Activated T-helper 1 cell treated with anti-CD3 and anti-CD28 coated beads, Interleukin-12 subunit alpha, Interleukin-12 subunit beta, Interleukin-2, Interleukin-4 antibody, amounts not matched to agents 30 ng/mL and 10 ng/mL and 1 ng/mL, durations not matched to agents 14 hours and 24 hours and 36 hours (primary cell): ENCODE results near the gene ACOT8. TPM values are rescaled to one million over a fixed set of nuclear protein-coding genes. Genes with fewer than 3 reads are reported as not detected.
"Not testable (repeated sequence)": the region's sequence is repeated elsewhere in the genome, so short reads cannot be mapped to it uniquely, and the experiment has no call there.

Source experiments
- DNase-seq: peaks from one replicate; pipeline ENCODE4 v3.0.0; 2021; ENCODE audit warnings: low spot score
- H3K27ac Mint-ChIP-seq: one replicate; pipeline ENCODE4 v1.8.0; 2021; ENCODE audit warnings: mild to moderate bottlenecking, mixed read lengths
- H3K27me3 Mint-ChIP-seq: one replicate; pipeline ENCODE4 v1.8.0; 2022; ENCODE audit warnings: mild to moderate bottlenecking, moderate library complexity, mixed read lengths; ENCODE audit not compliant: insufficient read depth
- H3K36me3 Mint-ChIP-seq: one replicate; pipeline ENCODE4 v1.8.0; 2021; ENCODE audit warnings: low read depth, mixed read lengths
- H3K4me1 Mint-ChIP-seq: one replicate; pipeline ENCODE4 v1.8.0; 2021; ENCODE audit warnings: low read depth, mixed read lengths
- H3K4me3 Mint-ChIP-seq: one replicate; pipeline ENCODE4 v1.8.0; 2021; ENCODE audit warnings: mild to moderate bottlenecking, moderate library complexity, mixed read lengths
- H3K9me3 Mint-ChIP-seq: one replicate; pipeline ENCODE4 v1.8.0; 2021; ENCODE audit warnings: mixed read lengths
- intact Hi-C: fragments of 100-400 bp; cut with micrococcal nuclease; formaldehyde crosslinking; loops from one replicate; pipeline ENCODE4 v1.15.1; 2024
- total RNA-seq: library from RNA; stranded (reverse); gene quantifications from 2 replicates; pipeline ENCODE4 v1.2.3, GENCODE V29; 2022

ACOT8 gene
- 26.5 and 27.2 TPM in 2 replicates for total RNA-seq

DNA sequence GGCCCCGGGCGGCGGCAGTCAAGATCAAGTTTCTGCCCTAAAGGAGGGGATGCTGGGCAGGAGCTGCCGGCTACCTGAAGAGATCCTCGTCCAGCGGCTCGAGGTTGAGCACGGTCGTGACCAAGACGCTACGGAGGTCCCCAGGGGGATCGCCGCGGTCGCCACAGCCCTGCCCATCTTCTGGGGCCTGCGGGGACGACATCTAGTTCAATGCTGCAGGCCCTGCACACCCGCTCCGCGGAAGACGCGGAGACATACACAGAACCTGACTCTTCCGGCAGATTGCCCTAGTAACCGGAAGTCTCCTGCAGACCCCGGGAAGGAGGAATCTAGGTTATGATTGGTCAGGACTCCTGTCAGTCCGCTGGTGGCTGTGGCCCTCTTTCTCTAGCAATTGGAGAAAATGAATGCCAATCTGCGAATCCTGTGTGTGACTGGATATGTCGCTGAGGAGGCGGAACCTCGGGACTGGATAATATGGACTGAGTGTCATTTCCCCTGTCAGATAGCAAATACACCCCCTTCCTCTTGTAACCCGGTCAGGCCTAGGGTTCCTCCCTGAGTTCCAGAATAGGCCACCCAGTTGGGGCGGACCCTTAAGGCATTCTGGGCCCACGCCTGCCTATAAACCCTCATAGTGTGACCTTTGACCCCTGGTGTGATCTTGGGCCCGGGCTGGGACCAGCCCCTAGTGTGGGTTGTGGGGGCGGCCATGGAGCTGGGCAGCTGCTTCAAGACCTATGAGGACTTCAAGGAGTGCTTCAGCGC lies at the start of gene ACOT8, which contains the start of gene ZSWIM3:
TSS of gene ACOT8 (minus strand) at position 279 of the 768 bp plus-strand sequence. CDS start at position 202, 77 bp downstream.
TSS of gene ZSWIM3 (plus strand) at position 501 of the 768 bp plus-strand sequence. CDS start at position 713, 212 bp downstream.
- peaks cover 33% of the 10 kb centered on the region for H3K4me1 Mint-ChIP-seq
- H3K27ac Mint-ChIP-seq, result peak within 1 kb of the TSS; percentile 98
- DNase-seq, result peak; percentile 95
- peak within 1 kb of the TSS; percentile 97 for H3K4me3 Mint-ChIP-seq
- peaks cover 21% of the 10 kb centered on the region for H3K36me3 Mint-ChIP-seq
- intact Hi-C loops, result loop anchor here (1.0 to 5.0 kb wide), 10 partner anchors 23 to 495 kb away; partner anchors contain the start of genes CTSA, DNTTIP1, NEURL2 and PIGT
- H3K27me3 Mint-ChIP-seq, result no peaks in the 10 kb centered on the region
- no peaks in the 10 kb centered on the region for H3K9me3 Mint-ChIP-seq

DNA sequence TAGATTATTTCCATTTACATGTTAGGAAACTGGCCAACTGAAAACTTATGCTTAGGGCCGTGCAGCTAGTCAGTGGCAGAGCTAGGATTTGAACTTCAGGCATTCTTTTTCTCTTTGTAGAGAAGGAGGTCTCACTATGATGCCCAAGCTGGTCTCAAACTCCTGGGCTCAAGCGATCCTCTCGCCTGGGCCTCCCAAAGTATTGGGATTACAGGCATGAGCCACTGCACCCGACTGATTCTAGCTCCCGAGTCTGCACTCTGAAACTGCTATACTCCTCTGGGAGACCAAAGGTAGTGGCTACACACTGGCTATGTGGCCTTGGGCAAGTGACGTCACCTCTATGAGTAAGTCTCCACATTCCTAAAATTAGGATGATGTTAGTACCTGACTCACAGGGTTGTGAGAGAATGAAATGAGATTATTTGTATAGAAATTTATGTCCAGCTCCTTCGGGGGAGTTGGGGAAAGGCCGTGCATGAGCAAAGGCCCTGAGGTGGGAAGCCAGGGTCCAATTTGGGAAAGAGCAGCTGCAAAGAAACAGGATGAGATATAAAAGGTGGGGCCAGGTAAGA lies 48.4 kb upstream of the ACOT8 start:
- Mint-ChIP-seq H3K27ac (no peak overlapping the region), H3K36me3 (no peaks in the 10 kb centered on the region), H3K9me3 (no peaks in the 10 kb centered on the region), H3K27me3 (no peaks in the 10 kb centered on the region), H3K4me1 (peaks cover 2% of the 10 kb centered on the region), H3K4me3 (no peak overlapping the region)
- intact Hi-C loops, result no loop called here
- DNase-seq, result no peak

DNA sequence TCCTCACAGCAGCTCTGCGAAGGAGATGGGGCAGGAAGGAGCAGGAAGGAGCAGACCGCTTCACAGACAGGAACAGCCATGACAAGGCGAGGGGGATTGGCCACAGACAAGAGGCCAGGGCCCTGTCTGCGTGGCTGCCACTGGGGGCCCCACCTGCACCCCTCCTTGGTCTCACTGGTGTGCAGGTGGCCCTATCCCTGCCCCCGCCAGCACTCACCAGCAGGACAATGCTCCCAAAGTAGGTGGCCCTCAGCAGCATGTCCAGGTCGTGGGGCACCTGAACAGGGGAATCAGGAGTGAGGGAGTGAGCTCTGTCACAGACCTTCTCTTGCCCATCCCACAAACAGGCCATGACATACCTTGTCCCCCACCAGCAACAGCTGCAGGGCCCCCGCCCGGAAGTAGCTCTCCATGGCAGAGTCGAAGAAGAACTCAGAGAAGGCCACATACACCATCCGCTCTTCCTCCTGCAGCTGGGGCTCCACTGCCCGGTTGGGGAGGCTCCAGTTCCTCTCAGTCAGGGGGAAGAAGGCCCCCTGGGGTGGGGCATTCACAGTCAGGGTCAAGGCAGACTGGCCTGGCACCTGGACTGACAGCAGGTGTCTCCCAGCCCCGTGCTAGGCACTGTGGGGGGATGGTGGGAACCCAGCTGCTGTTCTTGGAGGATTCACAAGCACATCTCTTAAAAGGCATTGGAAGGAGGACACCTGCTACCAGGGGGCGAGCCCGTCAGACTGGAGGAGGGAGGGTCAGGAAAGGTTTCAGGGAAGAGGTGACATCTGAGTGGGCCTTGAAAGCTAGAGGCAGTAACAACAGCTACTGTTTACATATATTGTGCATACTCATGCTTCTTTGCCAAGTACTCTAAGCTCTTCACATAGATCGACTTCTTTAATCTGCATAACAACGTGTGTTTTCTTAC lies 47.7 kb upstream of the ACOT8 start:
- H3K27ac Mint-ChIP-seq, result no peak overlapping the region
- H3K27me3 Mint-ChIP-seq, result no peaks in the 10 kb centered on the region
- no peak overlapping the region for H3K4me3 Mint-ChIP-seq
- no peaks in the 10 kb centered on the region for H3K4me1 Mint-ChIP-seq
- intact Hi-C loops, result no loop called here
- DNase-seq, result no peak
- no peaks in the 10 kb centered on the region for H3K9me3 Mint-ChIP-seq
- H3K36me3 Mint-ChIP-seq, result no peaks in the 10 kb centered on the region

DNA sequence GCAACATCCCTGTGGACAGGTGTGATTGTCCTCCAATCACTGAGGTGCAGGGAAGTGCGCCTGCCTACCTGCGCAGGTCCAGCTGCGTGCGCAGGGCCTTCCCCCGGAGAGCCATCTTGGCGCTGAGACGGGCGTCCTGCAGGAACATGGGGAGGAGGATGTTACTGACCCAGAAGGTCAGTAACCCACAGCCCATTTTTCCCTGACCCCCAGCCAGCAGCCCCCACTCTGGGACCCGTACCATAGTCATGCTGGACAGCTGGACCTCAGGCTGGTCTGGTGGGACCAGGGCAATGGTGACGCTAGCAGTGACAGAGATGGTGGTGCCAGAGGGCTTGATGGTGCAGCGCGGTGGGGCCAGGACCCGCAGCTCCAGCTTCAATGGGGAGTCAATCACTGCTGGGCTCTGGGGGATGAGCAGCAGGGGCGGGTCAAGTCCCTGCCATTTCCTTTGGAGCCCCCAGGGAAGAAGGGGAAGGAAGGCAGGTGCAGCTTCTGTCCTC lies 45.1 kb upstream of the ACOT8 start:
- no peaks in the 10 kb centered on the region for H3K27me3 Mint-ChIP-seq
- H3K36me3 Mint-ChIP-seq, result no peaks in the 10 kb centered on the region

DNA sequence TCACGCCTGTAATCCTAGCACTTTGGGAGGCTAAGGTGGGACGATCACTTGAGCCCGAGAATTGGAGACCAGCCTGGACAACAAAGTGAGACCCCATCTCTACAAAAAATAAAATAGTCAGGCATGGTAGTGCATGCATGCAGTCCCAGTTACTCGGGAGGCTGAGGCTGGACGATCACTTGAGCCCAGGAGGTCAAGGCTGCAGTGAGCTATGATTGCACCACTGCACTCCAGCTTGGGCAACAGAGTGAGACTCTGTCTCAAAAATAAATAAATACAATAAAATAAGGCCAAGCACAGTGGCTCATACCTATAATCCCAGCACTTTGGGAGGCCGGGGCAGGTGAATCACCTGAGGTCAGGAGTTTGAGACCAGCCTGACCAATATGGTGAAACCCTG lies 44.1 kb upstream of the ACOT8 start:
- H3K36me3 Mint-ChIP-seq, H3K4me3 Mint-ChIP-seq, intact Hi-C loops, H3K9me3 Mint-ChIP-seq, H3K27me3 Mint-ChIP-seq, DNase-seq, H3K27ac Mint-ChIP-seq, H3K4me1 Mint-ChIP-seq: not testable (repeated sequence)

More for the DNA sequence above, 45.1 kb upstream of the ACOT8 start:
- Mint-ChIP-seq H3K4me1 (no peaks in the 10 kb centered on the region), H3K27ac (no peak overlapping the region), H3K9me3 (no peaks in the 10 kb centered on the region), H3K4me3 (no peak overlapping the region)
- intact Hi-C loops, result no loop called here
- DNase-seq, result no peak

DNA sequence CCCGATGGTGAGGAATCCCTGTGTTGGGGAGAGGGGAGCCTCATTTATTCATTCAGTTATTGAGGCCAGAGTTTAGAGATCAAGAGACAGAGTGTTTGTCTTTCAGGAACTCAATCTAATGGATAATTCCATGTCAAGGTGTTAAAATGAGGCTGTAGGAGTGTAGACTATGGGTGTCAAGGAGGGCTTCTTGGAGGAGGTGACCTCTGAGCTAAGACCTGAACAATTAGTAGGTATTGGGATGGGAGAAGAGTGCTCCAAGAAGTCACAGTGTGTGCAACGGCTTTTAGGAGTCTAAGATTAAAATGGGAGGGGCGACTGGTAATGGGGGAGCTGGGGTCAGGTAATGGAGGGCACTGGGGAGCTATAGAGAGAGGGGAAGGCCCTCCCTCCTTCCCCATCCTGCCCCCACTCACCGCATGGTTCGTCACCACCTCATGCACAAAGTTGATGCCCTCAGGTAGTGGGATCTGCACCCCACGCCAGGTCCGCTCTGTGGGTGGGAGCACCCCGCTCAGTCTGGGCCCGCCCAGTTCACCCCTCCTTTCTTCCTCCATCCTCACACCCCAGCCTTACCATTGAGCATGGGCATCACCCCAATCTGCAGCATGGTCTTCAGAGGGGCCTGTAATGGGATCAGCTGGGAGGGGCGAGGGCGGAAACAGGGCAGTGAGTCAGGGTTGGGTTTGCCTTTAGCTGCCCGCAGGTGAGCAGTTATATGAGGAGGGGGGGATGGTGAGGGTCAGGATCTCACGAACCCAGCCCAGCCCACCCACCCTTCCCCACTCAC lies 42.0 kb upstream of the ACOT8 start:
- Mint-ChIP-seq H3K9me3 (no peaks in the 10 kb centered on the region), H3K4me3 (no peak overlapping the region), H3K4me1 (no peaks in the 10 kb centered on the region), H3K36me3 (no peaks in the 10 kb centered on the region), H3K27me3 (no peaks in the 10 kb centered on the region), H3K27ac (no peak overlapping the region)
- intact Hi-C loops, result no loop called here
- no peak for DNase-seq

DNA sequence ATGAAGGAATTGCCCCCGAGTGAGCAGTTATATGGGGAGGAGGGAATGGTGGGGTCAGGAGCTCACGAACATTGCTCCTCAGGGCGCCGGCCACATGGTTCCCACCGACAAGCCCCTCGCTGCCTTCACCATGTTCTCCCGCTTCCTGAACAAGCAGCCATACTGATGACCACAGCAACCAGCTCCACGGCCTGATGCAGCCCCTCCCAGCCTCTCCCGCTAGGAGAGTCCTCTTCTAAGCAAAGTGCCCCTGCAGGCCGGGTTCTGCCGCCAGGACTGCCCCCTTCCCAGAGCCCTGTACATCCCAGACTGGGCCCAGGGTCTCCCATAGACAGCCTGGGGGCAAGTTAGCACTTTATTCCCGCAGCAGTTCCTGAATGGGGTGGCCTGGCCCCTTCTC lies 41.1 kb upstream of the ACOT8 start:
- no peaks in the 10 kb centered on the region for H3K9me3 Mint-ChIP-seq
- intact Hi-C loops, result no loop called here
- H3K36me3 Mint-ChIP-seq, result peaks cover under 1% of the 10 kb centered on the region
- no peak overlapping the region for H3K4me3 Mint-ChIP-seq
- DNase-seq, result no peak
- no peak overlapping the region for H3K27ac Mint-ChIP-seq
- H3K27me3 Mint-ChIP-seq, result no peaks in the 10 kb centered on the region
- peaks cover under 1% of the 10 kb centered on the region for H3K4me1 Mint-ChIP-seq

DNA sequence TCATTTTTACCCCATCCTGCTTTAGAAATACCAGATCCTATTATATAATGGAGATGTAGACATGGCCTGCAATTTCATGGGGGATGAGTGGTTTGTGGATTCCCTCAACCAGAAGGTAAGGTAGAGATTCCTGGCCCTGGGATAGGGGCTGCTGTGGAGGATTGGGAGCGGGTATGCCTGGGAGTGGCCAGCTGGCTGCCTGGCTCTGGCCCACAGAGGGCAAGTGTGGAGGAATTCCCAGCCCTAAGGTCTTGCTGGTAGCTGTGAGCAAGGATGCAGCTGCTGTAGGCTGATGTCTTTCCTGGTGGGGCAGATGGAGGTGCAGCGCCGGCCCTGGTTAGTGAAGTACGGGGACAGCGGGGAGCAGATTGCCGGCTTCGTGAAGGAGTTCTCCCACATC lies 40.5 kb upstream of the ACOT8 start:
- no peak for DNase-seq
- Mint-ChIP-seq H3K4me3 (no peak overlapping the region), H3K4me1 (peaks cover 7% of the 10 kb centered on the region), H3K36me3 (peaks cover 3% of the 10 kb centered on the region), H3K9me3 (no peaks in the 10 kb centered on the region), H3K27me3 (no peaks in the 10 kb centered on the region), H3K27ac (no peak overlapping the region)
- intact Hi-C loops, result no loop called here

DNA sequence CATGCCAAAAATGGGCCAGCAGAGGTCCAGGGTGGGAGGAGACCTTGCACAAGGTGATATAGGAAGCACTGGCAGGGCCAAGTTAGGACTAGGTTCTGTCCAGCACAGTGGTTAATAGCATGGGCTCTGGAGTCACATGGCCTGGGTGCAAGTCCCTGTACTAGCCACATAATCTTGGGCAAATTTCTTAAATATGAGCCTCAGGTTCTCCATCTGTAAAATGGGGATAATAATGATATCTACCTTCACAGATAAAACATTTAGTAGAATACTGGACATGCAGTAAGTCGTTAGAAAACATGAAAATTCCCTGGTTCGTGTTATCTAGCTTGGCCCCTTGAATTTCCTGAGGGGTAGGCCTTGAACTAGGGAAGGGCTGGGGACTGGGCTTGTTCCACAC lies 40.1 kb upstream of the ACOT8 start:
- intact Hi-C loops, result no loop called here
- no peak for DNase-seq
- peaks cover 3% of the 10 kb centered on the region for H3K36me3 Mint-ChIP-seq
- no peak overlapping the region for H3K27ac Mint-ChIP-seq
- H3K4me3 Mint-ChIP-seq, result no peak overlapping the region
- H3K4me1 Mint-ChIP-seq, result peaks cover 11% of the 10 kb centered on the region
- H3K27me3 Mint-ChIP-seq, result no peaks in the 10 kb centered on the region
- no peaks in the 10 kb centered on the region for H3K9me3 Mint-ChIP-seq

DNA sequence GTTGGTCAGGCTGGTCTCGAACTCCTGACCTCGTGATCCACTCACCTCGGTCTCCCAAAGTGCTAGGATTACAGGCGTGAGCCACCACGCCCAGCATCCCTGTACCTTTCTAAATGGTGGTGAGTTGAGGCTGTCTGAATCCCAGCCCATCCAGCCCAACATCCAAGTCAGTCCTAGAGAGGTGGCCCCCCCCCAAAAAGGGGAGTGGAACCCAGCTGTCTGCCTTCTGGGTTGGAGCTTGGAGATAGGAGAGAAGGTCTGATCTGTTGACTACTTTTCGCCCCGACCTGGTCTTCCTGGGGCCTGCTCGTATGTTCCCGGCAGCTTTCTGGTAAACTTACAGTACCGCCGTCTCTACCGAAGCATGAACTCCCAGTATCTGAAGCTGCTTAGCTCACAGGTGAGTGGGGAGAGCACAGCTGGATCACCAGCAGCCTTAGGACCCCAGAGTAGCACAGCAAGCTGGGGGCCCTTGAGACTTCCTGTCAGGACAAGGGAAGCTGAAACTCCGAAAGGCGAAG lies 39.5 kb upstream of the ACOT8 start:
- Mint-ChIP-seq H3K36me3 (peaks cover 3% of the 10 kb centered on the region), H3K4me3 (no peak overlapping the region), H3K27ac (no peak overlapping the region)

DNA sequence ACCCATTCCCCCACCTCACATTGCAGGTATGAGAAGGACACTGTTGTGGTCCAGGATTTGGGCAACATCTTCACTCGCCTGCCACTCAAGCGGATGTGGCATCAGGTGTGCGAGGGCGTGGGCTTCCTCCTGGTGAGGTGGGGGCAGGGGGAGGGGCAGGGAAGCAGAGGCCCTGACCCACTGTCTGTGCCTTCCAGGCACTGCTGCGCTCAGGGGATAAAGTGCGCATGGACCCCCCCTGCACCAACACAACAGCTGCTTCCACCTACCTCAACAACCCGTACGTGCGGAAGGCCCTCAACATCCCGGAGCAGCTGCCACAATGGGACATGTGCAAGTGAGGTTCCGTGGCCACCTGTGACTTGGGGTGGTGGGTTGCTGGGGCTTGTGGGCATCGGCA lies 37.6 kb upstream of the ACOT8 start:
- Mint-ChIP-seq H3K36me3 (peaks cover 3% of the 10 kb centered on the region), H3K4me1 (peaks cover 13% of the 10 kb centered on the region), H3K4me3 (no peak overlapping the region), H3K27me3 (peaks cover 1% of the 10 kb centered on the region), H3K27ac (no peak overlapping the region), H3K9me3 (no peaks in the 10 kb centered on the region)
- intact Hi-C loops, result no loop called here
- DNase-seq, result no peak

More for the DNA sequence above, 39.5 kb upstream of the ACOT8 start:
- peaks cover 13% of the 10 kb centered on the region for H3K4me1 Mint-ChIP-seq
- H3K9me3 Mint-ChIP-seq, result no peaks in the 10 kb centered on the region
- DNase-seq, result no peak
- intact Hi-C loops, result no loop called here
- H3K27me3 Mint-ChIP-seq, result no peaks in the 10 kb centered on the region

DNA sequence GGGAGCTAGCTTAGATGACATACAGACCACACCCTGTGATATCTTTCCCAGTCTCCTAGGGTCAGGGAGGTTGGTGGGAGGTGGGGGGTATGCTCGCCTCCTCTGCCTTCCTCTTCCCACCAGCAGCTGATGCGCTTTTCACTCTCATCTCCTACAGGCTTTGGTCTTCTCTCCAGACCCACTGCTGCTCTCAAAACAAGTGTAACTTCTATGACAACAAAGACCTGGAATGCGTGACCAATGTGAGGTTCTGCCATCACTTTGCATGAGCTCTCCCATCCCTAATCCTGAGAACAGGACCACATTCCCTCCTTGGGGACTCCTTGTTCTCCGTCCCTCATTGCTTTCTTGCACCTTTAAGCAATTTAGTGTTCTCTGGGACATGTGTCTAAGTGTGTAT lies 36.6 kb upstream of the ACOT8 start:
- H3K9me3 Mint-ChIP-seq, result no peaks in the 10 kb centered on the region
- H3K4me3 Mint-ChIP-seq, result peak overlapping the region; percentile 8
- H3K36me3 Mint-ChIP-seq, result peaks cover 3% of the 10 kb centered on the region
- H3K27me3 Mint-ChIP-seq, result peaks cover 1% of the 10 kb centered on the region
- no peak for DNase-seq
- intact Hi-C loops, result no loop called here
- peaks cover 13% of the 10 kb centered on the region for H3K4me1 Mint-ChIP-seq
- no peak overlapping the region for H3K27ac Mint-ChIP-seq
